Loucy (cell line): ENCODE results near the gene IGSF11.

Source experiments
- H2AFZ ChIP-seq: fragments of 200-600 bp; sonication (generic); 2 replicates; pipeline ENCODE4 v1.6.0; 2016; ENCODE audit warnings: antibody characterized with exemption, mild to moderate bottlenecking, low read length, moderate library complexity
- H3F3A ChIP-seq: fragments of 200-600 bp; 2 replicates; pipeline ENCODE4 v1.6.0; 2016; ENCODE audit warnings: antibody characterized with exemption, low read depth, mild to moderate bottlenecking
- H3K27me3 ChIP-seq: fragments of 200-600 bp; sonication (generic); 2 replicates; pipeline ENCODE4 v1.6.1; 2014; ENCODE audit warnings: low read length, mild to moderate bottlenecking; ENCODE audit not compliant: insufficient read depth, poor library complexity, severe bottlenecking
- H3K36me3 ChIP-seq: fragments of 200-600 bp; sonication (generic); 2 replicates; pipeline ENCODE4 v1.6.1; 2016; ENCODE audit warnings: low read length; ENCODE audit not compliant: insufficient read depth
- H3K4me1 ChIP-seq: fragments of 200-600 bp; sonication (generic); 2 replicates; pipeline ENCODE4 v1.5.1; 2014; ENCODE audit warnings: low read length, mild to moderate bottlenecking; ENCODE audit not compliant: insufficient read depth, poor library complexity, severe bottlenecking
- H3K4me2 ChIP-seq: fragments of 200-600 bp; sonication (generic); 2 replicates; pipeline ENCODE4 v1.6.0; 2014; ENCODE audit warnings: antibody characterized with exemption, low read length, low read depth, mild to moderate bottlenecking; ENCODE audit not compliant: poor library complexity, severe bottlenecking
- H3K4me3 ChIP-seq: fragments of 200-600 bp; sonication (generic); 2 replicates; pipeline ENCODE4 v1.5.1; 2014; ENCODE audit warnings: low read length, mild to moderate bottlenecking, mixed read lengths; ENCODE audit not compliant: poor library complexity, severe bottlenecking
- H3K79me2 ChIP-seq: fragments of 200-600 bp; sonication (generic); 2 replicates; pipeline ENCODE4 v1.6.1; 2014; ENCODE audit warnings: low read length; ENCODE audit not compliant: insufficient read depth
- H3K9ac ChIP-seq: fragments of 200-600 bp; sonication (generic); 2 replicates; pipeline ENCODE4 v1.6.0; 2014; ENCODE audit warnings: mild to moderate bottlenecking, low read depth, low read length, moderate library complexity; ENCODE audit not compliant: poor library complexity, severe bottlenecking
- H3K9me2 ChIP-seq: fragments of 200-600 bp; sonication (generic); replicated peaks from 2 replicates; pipeline ENCODE4 v1.6.1; 2016; ENCODE audit warnings: low read depth, low read length, mixed read lengths
- H3K9me3 ChIP-seq: fragments of 200-600 bp; sonication (generic); 2 replicates; pipeline ENCODE4 v1.6.1; 2014; ENCODE audit warnings: mild to moderate bottlenecking, antibody characterized with exemption, low read length, low read depth; ENCODE audit not compliant: insufficient read depth
- H4K20me1 ChIP-seq: fragments of 200-600 bp; sonication (generic); 2 replicates; pipeline ENCODE4 v1.6.0; 2014; ENCODE audit warnings: antibody characterized with exemption, low read length, mild to moderate bottlenecking; ENCODE audit not compliant: insufficient read depth, poor library complexity, severe bottlenecking
- EZH2phosphoT487 ChIP-seq: fragments of 200-600 bp; IDR thresholded peaks from 2 replicates; pipeline ENCODE4 v1.6.1; 2018; ENCODE audit warnings: antibody characterized with exemption, mild to moderate bottlenecking, moderate library complexity, borderline replicate concordance
- TF ChIP-seq, protein P1 (sequence below): fragments of 200-600 bp; sonication (generic); conservative IDR thresholded peaks from 2 replicates; pipeline ENCODE4 v1.5.1; 2014; ENCODE audit warnings: mild to moderate bottlenecking, antibody characterized with exemption, low read length

The IGSF11 gene

DNA sequence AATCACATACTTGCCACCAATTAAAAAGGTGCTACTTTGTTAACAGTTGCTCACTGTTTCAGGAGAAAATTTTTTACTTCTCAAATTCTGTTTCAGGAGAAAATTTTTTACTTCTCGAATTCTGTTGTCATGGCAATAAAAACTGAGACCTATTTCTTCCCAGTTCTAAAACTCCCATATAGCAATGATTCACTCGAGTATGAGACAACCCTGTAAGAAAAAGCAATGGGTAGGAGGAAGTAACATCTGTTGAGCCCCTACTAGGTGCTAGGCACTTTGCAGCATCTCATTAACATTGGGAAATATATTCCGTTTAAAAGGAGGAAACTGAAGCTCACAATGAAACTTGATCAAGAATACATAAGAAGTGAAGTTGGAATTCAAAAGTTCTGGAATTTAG is 35.1 kb upstream of the IGSF11 start:
- Histone ChIP-seq H3K4me1 (no peaks in the 10 kb centered on the region), H3K4me2 (no peak overlapping the region), H3K4me3 (no peak overlapping the region), H3K9me3 (no peaks in the 10 kb centered on the region), H4K20me1 (no peaks in the 10 kb centered on the region), H3K79me2 (no peaks in the 10 kb centered on the region), H2AFZ (no peak overlapping the region), H3K9me2 (no peaks in the 10 kb centered on the region), H3K9ac (no peak overlapping the region), H3K36me3 (no peaks in the 10 kb centered on the region), H3K27me3 (no peaks in the 10 kb centered on the region), H3F3A (no peaks in the 10 kb centered on the region)
- TF ChIP-seq, protein P1, sequence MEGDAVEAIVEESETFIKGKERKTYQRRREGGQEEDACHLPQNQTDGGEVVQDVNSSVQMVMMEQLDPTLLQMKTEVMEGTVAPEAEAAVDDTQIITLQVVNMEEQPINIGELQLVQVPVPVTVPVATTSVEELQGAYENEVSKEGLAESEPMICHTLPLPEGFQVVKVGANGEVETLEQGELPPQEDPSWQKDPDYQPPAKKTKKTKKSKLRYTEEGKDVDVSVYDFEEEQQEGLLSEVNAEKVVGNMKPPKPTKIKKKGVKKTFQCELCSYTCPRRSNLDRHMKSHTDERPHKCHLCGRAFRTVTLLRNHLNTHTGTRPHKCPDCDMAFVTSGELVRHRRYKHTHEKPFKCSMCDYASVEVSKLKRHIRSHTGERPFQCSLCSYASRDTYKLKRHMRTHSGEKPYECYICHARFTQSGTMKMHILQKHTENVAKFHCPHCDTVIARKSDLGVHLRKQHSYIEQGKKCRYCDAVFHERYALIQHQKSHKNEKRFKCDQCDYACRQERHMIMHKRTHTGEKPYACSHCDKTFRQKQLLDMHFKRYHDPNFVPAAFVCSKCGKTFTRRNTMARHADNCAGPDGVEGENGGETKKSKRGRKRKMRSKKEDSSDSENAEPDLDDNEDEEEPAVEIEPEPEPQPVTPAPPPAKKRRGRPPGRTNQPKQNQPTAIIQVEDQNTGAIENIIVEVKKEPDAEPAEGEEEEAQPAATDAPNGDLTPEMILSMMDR = no peak
- TF ChIP-seq EZH2phosphoT487 = no peak

DNA sequence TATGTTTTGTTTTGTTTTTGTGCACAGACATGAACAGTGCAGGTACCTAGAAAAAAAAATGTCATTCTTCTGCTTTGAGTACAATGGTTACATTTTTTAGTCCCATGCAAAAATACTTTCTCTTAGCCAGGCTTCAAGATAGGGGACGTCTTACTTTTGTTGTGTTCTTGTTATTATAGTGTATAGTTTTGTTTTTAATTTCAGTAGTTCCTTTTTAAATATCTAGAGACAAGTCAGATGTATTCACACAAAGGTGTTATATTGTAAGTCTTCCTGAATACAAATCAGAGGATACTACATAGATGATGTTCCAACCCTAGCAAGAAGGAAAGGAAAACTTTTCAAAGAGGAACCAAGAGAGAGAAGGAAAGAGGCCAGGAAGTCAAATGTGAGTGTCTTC is 28.8 kb upstream of the IGSF11 start:
- Histone ChIP-seq H3K4me3 (no peak overlapping the region), H3F3A (no peaks in the 10 kb centered on the region), H3K79me2 (no peaks in the 10 kb centered on the region), H3K36me3 (no peaks in the 10 kb centered on the region), H2AFZ (no peak overlapping the region), H3K9ac (no peak overlapping the region), H3K9me2 (no peaks in the 10 kb centered on the region), H4K20me1 (no peaks in the 10 kb centered on the region), H3K9me3 (no peaks in the 10 kb centered on the region), H3K4me2 (no peak overlapping the region), H3K27me3 (no peaks in the 10 kb centered on the region), H3K4me1 (no peaks in the 10 kb centered on the region)
- TF ChIP-seq, protein P1 = no peak
- TF ChIP-seq EZH2phosphoT487 = no peak

DNA sequence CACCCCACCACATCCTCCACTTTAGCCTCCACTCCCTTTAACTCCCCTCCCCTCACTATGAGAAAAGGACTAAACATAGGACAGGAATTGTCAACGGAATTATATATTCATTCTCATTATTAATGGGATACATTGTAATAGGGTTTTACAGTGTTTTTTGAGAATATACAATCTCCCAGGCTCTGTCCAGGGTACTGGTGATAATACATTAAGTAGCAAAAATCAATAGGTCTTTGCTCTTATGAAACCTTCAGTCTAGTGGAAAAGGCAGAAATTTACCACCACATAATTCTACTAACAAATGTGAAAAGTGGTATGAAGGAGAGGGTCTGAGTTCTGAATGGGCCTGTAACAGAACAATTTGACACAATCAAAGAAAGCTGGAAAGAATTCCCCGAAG is 28.2 kb upstream of the IGSF11 start:
- no peaks in the 10 kb centered on the region for H3K79me2 ChIP-seq
- TF ChIP-seq, protein P1 = no peak
- TF ChIP-seq EZH2phosphoT487 = no peak
- no peak overlapping the region for H3K9ac ChIP-seq
- H2AFZ ChIP-seq = no peak overlapping the region
- H3F3A ChIP-seq = no peaks in the 10 kb centered on the region
- no peak overlapping the region for H3K4me2 ChIP-seq
- H3K4me1 ChIP-seq = no peaks in the 10 kb centered on the region
- no peaks in the 10 kb centered on the region for H3K36me3 ChIP-seq
- H3K4me3 ChIP-seq = no peak overlapping the region
- H3K9me2 ChIP-seq = no peaks in the 10 kb centered on the region
- no peaks in the 10 kb centered on the region for H3K9me3 ChIP-seq
- H4K20me1 ChIP-seq = no peaks in the 10 kb centered on the region
- no peaks in the 10 kb centered on the region for H3K27me3 ChIP-seq
